GM18526 (cell line): ENCODE results near the gene KMT5C.

ENCODE experiments used
- POLR2A ChIP-seq: IDR thresholded peaks from 3 replicates; pipeline ENCODE4 v1.6.1; 2011; ENCODE audit not compliant: insufficient read length; ENCODE audit errors: extremely low read depth

The KMT5C gene

DNA sequence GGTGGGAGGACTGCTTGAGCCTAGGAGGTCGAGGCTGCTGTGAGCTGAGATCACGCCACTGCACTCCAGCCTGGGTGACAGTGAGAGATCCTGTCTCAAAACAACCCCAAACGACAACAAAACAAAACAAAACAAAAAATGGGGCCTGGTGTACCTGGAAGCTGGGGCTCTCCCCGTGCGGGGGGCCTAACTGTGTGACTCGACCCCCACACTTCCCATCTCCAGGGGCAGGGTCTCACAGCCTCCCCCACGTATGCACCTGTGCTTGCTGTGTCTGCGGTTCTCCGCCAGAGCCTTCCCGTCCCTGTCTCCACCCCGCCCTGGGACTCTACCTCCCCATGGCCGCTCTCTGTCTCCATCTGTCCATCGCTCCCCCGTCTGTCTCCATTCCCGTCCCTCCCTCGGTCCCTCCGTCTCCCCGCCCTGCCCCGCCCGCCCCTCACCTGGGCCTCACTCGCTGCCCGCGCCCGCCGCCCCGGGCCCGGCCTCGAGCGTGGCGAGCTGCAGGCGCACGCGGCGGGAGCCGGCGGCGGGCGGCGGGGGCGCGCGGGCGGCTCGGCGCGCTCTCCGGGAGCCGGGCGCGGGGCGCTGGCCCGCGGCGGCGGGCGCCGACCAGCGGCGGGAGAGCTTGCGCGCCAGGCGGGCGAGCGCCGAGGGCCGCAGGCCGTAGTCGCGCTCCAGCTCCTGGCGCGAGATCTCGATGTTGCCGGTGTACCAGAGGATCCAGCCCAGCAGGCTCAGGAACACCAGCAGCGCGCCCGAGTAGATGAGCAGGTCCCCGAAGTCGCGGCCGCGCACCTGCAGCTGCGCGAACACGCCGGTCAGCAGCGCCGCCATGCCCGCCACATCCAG is 43.8 kb downstream of the KMT5C start:
- no peak for TF ChIP-seq POLR2A

DNA sequence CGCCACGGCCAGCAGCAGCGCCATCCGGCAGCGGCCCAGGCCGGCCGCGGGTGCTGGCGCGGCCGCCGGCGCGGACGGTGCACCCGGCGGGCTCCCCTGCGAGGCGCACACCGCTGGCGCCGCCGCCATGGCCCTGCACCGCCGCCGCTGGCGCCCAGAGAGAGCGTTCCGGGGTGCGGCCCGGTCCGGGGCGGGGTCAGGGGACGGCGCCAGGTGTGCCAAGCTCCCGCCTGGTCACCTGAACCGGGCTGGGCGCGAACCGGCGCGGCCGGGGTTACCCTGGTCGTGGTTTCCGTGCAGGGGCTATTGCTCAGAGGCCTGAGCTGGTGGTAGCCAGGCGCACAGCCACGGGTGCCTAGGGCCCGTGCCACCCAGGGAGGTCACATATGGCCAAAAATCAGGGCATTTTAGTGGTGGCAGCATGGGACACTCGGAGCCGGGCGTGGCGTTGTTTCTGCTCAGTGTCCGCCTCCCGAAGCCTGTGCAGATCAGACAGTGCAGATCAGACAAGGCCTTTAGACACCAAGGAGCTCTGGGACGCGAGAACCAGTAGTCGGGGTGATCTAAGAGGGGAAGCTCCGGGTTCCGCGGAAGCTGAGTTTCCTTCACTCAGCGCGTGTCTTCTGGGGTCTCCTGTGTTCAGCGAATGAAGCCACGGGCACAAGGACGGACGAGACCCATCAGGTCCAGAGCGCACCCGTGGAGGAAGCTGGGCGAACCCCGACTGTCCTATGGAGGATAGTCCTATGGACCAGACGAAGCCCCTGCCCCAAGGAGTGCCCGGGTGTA is 44.6 kb downstream of the KMT5C start, which contains the start of gene TMEM238:
Gene TMEM238, minus strand, starts transcription at position 162 of the 789 bp plus-strand sequence. Its CDS starts 33 bp downstream, at position 129.
- TF ChIP-seq POLR2A, result peak; percentile 19

DNA sequence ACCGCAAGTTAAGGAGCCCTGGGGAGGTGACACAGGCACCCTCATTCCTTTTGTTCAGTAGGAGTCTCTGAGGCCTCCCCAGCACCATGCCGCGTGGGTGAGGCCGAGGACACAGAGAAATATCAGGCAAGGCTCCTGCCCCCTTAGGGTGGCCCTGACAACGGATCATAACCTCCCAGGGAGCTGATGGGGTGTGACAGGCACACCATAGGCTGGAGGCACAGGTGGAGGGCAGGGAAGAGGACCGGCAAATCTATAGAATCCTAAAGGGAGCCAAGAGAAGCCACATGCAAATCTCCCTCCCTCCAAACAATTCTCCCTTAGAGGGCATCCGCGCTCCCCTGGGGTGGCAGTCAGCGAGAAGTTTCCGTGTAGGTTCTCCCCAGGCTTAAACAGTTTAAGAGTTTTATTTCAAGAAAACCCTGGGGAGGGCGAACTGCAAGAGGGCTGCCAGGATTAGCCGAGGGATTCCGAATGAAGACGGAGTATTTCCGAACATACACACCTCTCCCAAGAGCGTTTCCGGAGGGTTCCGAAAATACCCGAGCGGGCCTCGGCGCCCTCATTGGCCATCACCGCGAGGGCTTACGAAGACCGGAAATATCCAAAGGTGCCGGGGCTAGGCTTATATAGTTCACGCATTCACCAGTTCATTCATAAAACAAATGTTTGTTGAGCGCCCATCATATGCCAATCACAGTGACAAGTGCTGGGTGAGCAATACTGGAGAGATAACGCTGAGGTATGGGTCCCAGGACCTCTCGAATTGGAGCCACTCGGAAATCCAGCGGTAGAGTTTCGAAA is 45.4 kb downstream of the KMT5C start:
- TF ChIP-seq POLR2A, result no peak

DNA sequence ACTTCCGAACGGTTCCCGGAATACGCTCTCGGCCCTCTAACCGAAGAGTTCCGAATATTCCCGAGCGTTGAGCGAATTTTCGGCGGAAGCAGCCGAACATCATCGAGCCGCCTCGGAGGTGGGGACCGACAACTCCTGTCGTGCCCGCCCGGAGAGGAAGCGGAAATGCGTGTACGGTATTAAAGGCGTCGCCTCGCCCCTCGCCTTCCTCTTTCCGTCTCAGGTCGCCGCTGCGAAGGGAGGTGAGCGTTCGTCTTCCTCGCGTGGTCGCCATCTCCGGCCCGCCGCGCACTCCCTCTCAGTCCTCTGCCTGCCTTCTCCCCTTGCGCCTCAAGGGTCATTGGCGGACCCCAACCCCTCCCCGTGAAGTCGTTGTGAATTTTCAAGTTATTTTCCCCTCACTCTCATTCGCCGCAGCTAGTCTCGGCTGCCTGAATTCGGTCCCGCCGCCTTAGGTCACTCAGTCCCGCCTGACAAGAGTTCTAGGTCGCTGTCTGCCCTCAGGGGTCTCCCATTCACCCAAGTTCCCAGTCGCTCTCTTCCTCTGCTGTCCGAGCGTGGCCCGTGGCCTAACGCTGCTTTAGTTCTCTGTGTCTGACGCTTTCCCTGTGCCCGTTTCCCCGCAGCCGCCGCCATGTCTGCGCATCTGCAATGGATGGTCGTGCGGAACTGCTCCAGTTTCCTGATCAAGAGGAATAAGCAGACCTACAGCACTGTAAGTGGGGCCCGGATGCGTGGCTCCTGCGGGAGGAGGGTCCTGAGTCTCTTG is 46.2 kb downstream of the KMT5C start, which contains the start of gene RPL28:
Gene RPL28, plus strand, starts transcription at position 209 of the 769 bp plus-strand sequence. Its CDS starts 426 bp downstream, at position 635.
- TF ChIP-seq POLR2A, result peak; percentile 100

DNA sequence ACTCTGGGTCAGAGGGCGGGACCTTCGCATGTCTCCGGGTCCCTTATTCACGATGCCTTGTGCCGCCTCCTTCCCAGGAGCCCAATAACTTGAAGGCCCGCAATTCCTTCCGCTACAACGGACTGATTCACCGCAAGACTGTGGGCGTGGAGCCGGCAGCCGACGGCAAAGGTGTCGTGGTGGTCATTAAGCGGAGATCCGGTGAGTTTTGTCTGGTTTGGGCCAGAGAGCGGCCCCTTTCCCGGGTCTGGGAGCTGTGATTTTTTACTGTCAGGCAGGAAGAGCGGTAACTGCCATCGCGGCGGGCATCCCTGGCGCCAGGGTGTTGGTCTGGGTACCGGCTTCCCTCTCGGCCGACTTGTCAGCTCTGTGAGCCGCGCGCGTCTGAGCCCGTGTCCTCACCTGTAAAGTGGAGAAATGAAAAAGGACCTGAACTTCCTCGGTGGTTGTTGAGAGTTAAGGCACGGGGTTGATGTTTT is 46.9 kb downstream of the KMT5C start:
- TF ChIP-seq POLR2A, result no peak

- TF ChIP-seq POLR2A, result no peak
These were observed 48.2 kb downstream of the KMT5C start for GRCh38 chr19:55387736-55388497.

GRCh38 chr19:55389386-55390317 is 50.0 kb downstream of the KMT5C start:
- peak; percentile 13 for TF ChIP-seq POLR2A

- no peak for TF ChIP-seq POLR2A
These were observed 50.8 kb downstream of the KMT5C start for GRCh38 chr19:55390461-55390880.

- no peak for TF ChIP-seq POLR2A
These were observed 51.6 kb downstream of the KMT5C start for GRCh38 chr19:55391191-55391670.

GRCh38 chr19:55391702-55392615 is 52.3 kb downstream of the KMT5C start:
- TF ChIP-seq POLR2A, result no peak
